GM21515 (cell line): ENCODE measurements around the gene NAP1L1.

Experiments used
- ATAC-seq: cut with Tn5 transposase; IDR thresholded peaks from one replicate; pipeline ENCODE4 v1.9.1; 2021; ENCODE audit not compliant: unreplicated experiment

NAP1L1 gene

GRCh38 chr12:76041406-76041805, 43.1 kb downstream of the NAP1L1 start:
- no peak for ATAC-seq

GRCh38 chr12:76040461-76040860, 44.0 kb downstream of the NAP1L1 start:
- no peak for ATAC-seq

- ATAC-seq: no peak
These were observed 46.3 kb downstream of the NAP1L1 start for GRCh38 chr12:76038176-76038575.

- ATAC-seq: peak; percentile 57
These were observed 47.1 kb downstream of the NAP1L1 start for GRCh38 chr12:76037130-76038103.

- ATAC-seq: no peak
These were observed 49.4 kb downstream of the NAP1L1 start for GRCh38 chr12:76035045-76035444.

GRCh38 chr12:76033081-76034011, 51.1 kb downstream of the NAP1L1 start:
- ATAC-seq: no peak

GRCh38 chr12:76032043-76032981, 52.2 kb downstream of the NAP1L1 start:
- ATAC-seq: peak; percentile 28

- ATAC-seq: peak; percentile 84
These were observed 53.0 kb downstream of the NAP1L1 start, which contains the start of gene PHLDA1 for GRCh38 chr12:76031414-76032042. Gene PHLDA1, minus strand, starts transcription at chr12:76031776.

- ATAC-seq: peak; percentile 22
These were observed 53.4 kb downstream of the NAP1L1 start for GRCh38 chr12:76031081-76031413.

- ATAC-seq: no peak
These were observed 54.0 kb downstream of the NAP1L1 start for GRCh38 chr12:76030341-76031080.

- ATAC-seq: no peak
These were observed 54.5 kb downstream of the NAP1L1 start for GRCh38 chr12:76029982-76030340.

GRCh38 chr12:76028571-76029277, 55.8 kb downstream of the NAP1L1 start:
- no peak for ATAC-seq

GRCh38 chr12:76026643-76027063, 57.8 kb downstream of the NAP1L1 start:
- ATAC-seq: no peak

GRCh38 chr12:76025601-76026575, 58.6 kb downstream of the NAP1L1 start:
- ATAC-seq: no peak

GRCh38 chr12:76024942-76025600, 59.4 kb downstream of the NAP1L1 start:
- ATAC-seq: no peak

GRCh38 chr12:76024102-76024781, 60.2 kb downstream of the NAP1L1 start:
- ATAC-seq: no peak
